ENCODE data around the gene S1PR4.
"Not testable (repeated sequence)": the region's sequence is repeated elsewhere in the genome, so short reads cannot be mapped to it uniquely, and the experiment has no call there.

Gene S1PR4

GRCh38 chr19:3201072-3201700 is 22.6 kb downstream of the S1PR4 start:
- Histone ChIP-seq H3K4me3 (ENCODE audit: low read depth, low read length) (no peak overlapping the region), H3K27me3 (ENCODE audit: control insufficient read depth, insufficient read depth, low read length) (no peaks in the 10 kb centered on the region), H3K4me1 (no peaks in the 10 kb centered on the region), H3K9ac (no peak overlapping the region), H3K36me3 (ENCODE audit: control insufficient read depth, insufficient read depth, low read length) (no peaks in the 10 kb centered on the region), H3K27ac (no peak overlapping the region), H3K79me2 (no peaks in the 10 kb centered on the region), H2AFZ (no peak overlapping the region), H3K4me2 (ENCODE audit: low read length) (no peak overlapping the region), H3K9me3 (ENCODE audit: control insufficient read depth, low read length) (no peaks in the 10 kb centered on the region)
- TF ChIP-seq CTCF (IDR thresholded peaks at IDR 0.05): no peak

DNA sequence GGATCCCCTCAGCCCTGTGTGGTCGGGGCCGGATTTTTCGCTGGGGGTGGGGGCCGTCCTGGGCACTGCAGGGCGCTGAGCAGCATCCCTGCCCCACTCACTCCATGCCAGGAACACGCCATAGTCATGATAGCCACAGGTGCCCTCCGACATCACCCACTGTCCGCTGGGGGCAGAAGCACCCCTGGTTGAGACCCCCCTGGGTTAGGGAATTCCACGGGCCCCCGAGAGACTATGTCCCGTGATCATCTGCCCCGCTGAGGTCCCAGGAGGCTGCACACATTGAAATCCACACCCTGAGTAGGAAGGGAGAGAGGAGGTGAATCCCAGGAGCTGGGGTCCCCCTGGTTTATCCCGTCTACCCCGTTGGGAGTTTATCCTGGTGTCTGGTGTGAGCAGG is 23.3 kb downstream of the S1PR4 start:
- Histone ChIP-seq H3K27me3 (ENCODE audit: control insufficient read depth, insufficient read depth, low read length) (no peaks in the 10 kb centered on the region), H3K9ac (no peak overlapping the region), H3K4me3 (ENCODE audit: low read depth, low read length) (no peak overlapping the region), H3K36me3 (ENCODE audit: control insufficient read depth, insufficient read depth, low read length) (no peaks in the 10 kb centered on the region), H3K4me1 (no peaks in the 10 kb centered on the region), H3K27ac (no peak overlapping the region), H3K9me3 (ENCODE audit: control insufficient read depth, low read length) (no peaks in the 10 kb centered on the region), H2AFZ (no peak overlapping the region), H3K79me2 (no peaks in the 10 kb centered on the region), H3K4me2 (ENCODE audit: low read length) (no peak overlapping the region)
- no peak for TF ChIP-seq CTCF (IDR thresholded peaks at IDR 0.05)

- Histone ChIP-seq H3K4me1 (no peaks in the 10 kb centered on the region), H3K36me3 (ENCODE audit: control insufficient read depth, insufficient read depth, low read length) (no peaks in the 10 kb centered on the region), H3K9me3 (ENCODE audit: control insufficient read depth, low read length) (no peaks in the 10 kb centered on the region), H3K79me2 (no peaks in the 10 kb centered on the region), H3K27ac (no peak overlapping the region), H3K4me2 (ENCODE audit: low read length) (no peak overlapping the region), H3K27me3 (ENCODE audit: control insufficient read depth, insufficient read depth, low read length) (no peaks in the 10 kb centered on the region), H3K9ac (no peak overlapping the region), H3K4me3 (ENCODE audit: low read depth, low read length) (no peak overlapping the region), H2AFZ (no peak overlapping the region)
- no peak for TF ChIP-seq CTCF (IDR thresholded peaks at IDR 0.05)
Measured at GRCh38 chr19:3202346-3202745, 23.8 kb downstream of the S1PR4 start.

DNA sequence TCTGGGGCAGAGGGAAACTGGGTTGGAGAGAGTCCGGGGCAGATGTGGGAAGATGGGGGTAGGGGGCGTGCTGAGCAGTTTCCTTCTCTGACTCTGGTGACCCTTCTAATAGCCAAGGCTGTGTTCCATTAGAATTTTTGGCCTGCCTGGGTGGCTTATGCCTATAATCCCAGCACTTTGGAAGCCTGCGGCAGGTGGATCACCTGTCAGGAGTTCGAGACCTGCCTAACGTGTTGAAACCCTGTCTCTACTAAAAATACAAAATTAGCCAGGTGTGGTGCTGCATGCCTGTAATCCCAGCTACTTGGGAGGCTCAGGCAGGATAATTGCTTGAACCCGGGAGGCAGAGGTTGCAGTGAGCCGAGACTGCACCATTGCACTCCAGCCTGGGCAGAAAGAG is 24.3 kb downstream of the S1PR4 start:
- not testable (repeated sequence) for H3K4me3 ChIP-seq (ENCODE audit: low read depth, low read length); H3K27me3 ChIP-seq (ENCODE audit: control insufficient read depth, insufficient read depth, low read length); H2AFZ ChIP-seq; H3K36me3 ChIP-seq (ENCODE audit: control insufficient read depth, insufficient read depth, low read length); H3K9me3 ChIP-seq (ENCODE audit: control insufficient read depth, low read length); H3K9ac ChIP-seq; H3K4me2 ChIP-seq (ENCODE audit: low read length); H3K79me2 ChIP-seq; H3K4me1 ChIP-seq; H3K27ac ChIP-seq

DNA sequence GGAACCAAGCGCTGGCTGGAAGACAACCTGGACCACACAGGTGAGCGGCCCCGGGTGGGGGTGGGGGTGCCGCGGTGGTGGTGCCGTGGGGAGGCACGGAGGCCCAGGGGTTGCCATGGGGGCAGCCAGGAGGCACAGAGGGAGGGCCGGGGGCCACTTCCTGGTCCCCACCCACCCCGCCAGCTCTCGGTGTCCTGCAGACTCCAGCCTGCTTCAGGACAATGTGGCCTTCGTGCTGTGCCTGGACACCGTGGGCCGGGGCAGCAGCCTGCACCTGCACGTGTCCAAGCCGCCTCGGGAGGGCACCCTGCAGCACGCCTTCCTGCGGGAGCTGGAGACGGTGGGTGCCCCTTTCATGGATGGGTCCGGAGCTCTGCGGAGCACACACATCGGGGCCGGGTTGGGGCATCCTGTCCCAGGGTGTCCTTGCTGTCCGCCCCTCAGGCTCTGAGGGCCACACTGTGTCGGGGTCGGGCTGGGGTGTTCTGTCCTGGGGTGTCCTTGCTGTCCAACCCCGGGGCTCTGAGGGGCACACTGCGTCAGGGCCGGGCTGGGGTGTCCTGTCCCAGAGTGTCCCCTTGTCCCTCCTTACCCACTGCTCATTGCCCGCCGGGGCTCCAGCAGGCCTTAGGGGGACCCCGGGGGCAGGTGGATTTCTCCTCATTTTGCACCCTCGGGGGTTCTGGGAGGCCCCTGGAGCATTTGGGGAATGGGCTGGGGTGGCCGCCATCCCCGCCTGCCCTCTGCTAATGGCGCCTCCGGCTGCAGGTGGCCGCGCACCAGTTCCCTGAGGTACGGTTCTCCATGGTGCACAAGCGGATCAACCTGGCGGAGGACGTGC is 25.5 kb downstream of the S1PR4 start:
- Histone ChIP-seq H3K4me1 (no peaks in the 10 kb centered on the region), H3K9me3 (ENCODE audit: control insufficient read depth, low read length) (no peaks in the 10 kb centered on the region), H3K36me3 (ENCODE audit: control insufficient read depth, insufficient read depth, low read length) (no peaks in the 10 kb centered on the region), H3K9ac (no peak overlapping the region), H3K27ac (no peak overlapping the region), H3K27me3 (ENCODE audit: control insufficient read depth, insufficient read depth, low read length) (no peaks in the 10 kb centered on the region), H3K4me2 (ENCODE audit: low read length) (no peak overlapping the region), H3K4me3 (ENCODE audit: low read depth, low read length) (no peak overlapping the region), H3K79me2 (no peaks in the 10 kb centered on the region), H2AFZ (no peak overlapping the region)
- no peak for TF ChIP-seq CTCF (IDR thresholded peaks at IDR 0.05)

All from parathyroid adenoma (tissue), 2 donors.